AG08395 (cell line): ENCODE results near the gene SYNDIG1L.

ENCODE experiments used
- DNase-seq: peaks from one replicate; pipeline ENCODE4 v3.0.0; 2012; ENCODE audit warnings: mixed read lengths, low spot score

The SYNDIG1L gene

DNA sequence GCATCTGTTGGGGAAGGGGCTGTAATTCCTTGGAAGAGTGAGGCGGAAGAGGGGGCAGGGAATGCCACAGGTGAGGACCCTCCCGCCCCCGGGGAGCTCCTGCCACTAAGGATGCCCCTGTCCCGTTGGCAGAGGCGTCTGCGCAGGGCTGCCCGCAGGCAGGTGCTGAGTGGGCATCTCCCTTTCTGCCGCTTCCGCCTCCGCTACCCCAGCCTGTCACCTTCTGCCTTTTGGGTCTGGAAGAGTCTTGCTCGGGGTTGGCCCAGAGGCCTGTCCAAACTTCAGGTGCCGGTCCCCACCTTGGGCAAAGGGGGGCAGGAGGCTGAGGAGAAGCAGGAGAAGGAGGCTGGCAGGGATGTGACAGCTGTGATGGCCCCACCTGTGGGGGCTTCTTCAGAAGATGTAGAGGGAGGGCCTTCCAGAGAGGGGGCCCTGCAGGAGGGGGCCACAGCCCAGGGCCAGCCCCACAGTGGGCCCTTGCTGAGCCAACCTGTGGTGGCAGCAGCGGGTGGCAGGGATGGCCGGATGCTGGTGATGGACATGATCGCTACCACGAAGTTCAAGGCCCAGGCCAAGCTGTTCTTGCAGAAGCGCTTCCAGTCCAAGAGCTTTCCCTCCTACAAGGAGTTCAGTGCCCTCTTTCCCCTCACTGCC is 67.7 kb downstream of the SYNDIG1L start:
- DNase-seq = no peak

DNA sequence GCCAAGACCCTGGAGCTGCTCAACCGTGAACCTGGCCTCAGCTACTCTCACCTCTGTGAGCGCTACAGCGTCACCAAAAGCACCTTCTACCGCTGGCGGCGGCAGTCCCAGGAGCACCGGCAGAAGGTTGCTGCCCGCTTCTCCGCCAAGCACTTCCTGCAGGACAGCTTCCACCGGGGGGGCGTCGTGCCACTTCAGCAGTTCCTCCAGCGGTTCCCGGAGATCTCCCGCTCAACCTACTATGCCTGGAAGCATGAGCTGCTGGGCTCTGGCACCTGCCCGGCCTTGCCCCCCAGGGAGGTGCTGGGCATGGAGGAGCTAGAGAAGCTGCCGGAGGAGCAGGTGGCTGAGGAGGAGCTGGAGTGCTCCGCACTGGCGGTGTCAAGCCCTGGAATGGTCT is 68.4 kb downstream of the SYNDIG1L start:
- DNase-seq = no peak

DNA sequence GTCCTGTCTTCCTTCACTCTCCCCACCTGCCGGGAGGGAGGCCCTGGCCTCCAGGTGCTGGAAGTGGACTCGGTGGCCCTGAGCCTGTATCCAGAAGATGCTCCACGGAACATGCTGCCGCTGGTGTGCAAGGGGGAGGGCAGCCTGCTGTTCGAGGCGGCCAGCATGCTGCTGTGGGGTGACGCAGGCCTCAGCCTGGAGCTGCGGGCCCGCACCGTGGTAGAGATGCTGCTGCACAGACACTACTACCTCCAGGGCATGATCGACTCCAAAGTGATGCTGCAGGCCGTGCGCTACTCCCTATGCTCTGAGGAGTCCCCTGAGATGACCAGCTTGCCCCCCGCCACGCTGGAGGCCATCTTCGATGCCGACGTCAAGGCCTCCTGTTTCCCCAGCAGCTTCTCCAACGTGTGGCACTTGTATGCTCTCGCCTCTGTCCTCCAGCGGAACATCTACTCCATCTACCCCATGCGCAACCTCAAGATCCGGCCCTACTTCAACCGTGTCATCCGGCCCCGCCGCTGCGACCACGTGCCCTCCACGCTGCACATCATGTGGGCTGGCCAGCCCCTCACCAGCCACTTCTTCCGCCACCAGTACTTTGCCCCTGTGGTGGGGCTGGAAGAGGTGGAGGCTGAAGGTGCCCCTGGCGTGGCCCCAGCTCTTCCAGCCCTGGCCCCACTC is 69.0 kb downstream of the SYNDIG1L start:
- DNase-seq = no peak
